Left kidney (tissue), 8 donors: ENCODE measurements around the gene RPS26. TPM values are rescaled to one million over a fixed set of nuclear protein-coding genes. Genes with fewer than 3 reads are reported as not detected.
A peak's percentile ranks its signal among the peaks of the same experiment; 100 is the strongest.
"Not testable (repeated sequence)": the region's sequence is repeated elsewhere in the genome, so short reads cannot be mapped to it uniquely, and the experiment has no call there.

Experiments
- DNase-seq: peaks from one replicate; pipeline ENCODE4 v3.0.0-alpha.2; 2013
- long read RNA-seq, 8 donors: transcript quantifications; one replicate each; lab custom pipeline, GENCODE V29; 2026
- polyA plus RNA-seq: library from polyadenylated mRNA; unstranded; fragments of 120-200 nt; gene quantifications from one replicate; pipeline ENCODE4 v1.2.1, GENCODE V29; 2013; ENCODE audit not compliant: insufficient read length

Gene RPS26
- polyA plus RNA-seq: 113 TPM
- long read RNA-seq, donor 1, transcript RPS26-204 (4 exons, 1,140 nt): major isoform, 7 of 9 reads
- long read RNA-seq, donor 1, partial matches to known transcripts: 0 of 9 reads
- long read RNA-seq, donor 1, other reads (novel, unspliced or antisense): 0 of 9 reads
- long read RNA-seq, donor 2, transcript RPS26-204 (4 exons, 1,140 nt): major isoform, 9 of 16 reads
- long read RNA-seq, donor 2, partial matches to known transcripts: 6 of 16 reads
- long read RNA-seq, donor 2, other reads (novel, unspliced or antisense): 0 of 16 reads
- long read RNA-seq, donor 3, partial matches to known transcripts: 5 of 10 reads
- long read RNA-seq, donor 3, other reads (novel, unspliced or antisense): 0 of 10 reads
- long read RNA-seq, donor 4, partial matches to known transcripts: 0 of 2 reads
- long read RNA-seq, donor 4, other reads (novel, unspliced or antisense): 0 of 2 reads
- long read RNA-seq, donor 5, transcript RPS26-204 (4 exons, 1,140 nt): major isoform, 22 of 46 reads
- long read RNA-seq, donor 5, partial matches to known transcripts: 23 of 46 reads
- long read RNA-seq, donor 5, other reads (novel, unspliced or antisense): 0 of 46 reads
- long read RNA-seq, donor 6, transcript RPS26-204 (4 exons, 1,140 nt): major isoform, 11 of 16 reads
- long read RNA-seq, donor 6, partial matches to known transcripts: 5 of 16 reads
- long read RNA-seq, donor 6, other reads (novel, unspliced or antisense): 0 of 16 reads
- long read RNA-seq, donor 7, transcript RPS26-204 (4 exons, 1,140 nt): major isoform, 20 of 30 reads
- long read RNA-seq, donor 7, partial matches to known transcripts: 10 of 30 reads
- long read RNA-seq, donor 7, other reads (novel, unspliced or antisense): 0 of 30 reads
- long read RNA-seq, donor 8, transcript RPS26-204 (4 exons, 1,140 nt): major isoform, 8 of 15 reads
- long read RNA-seq, donor 8, partial matches to known transcripts: 7 of 15 reads
- long read RNA-seq, donor 8, other reads (novel, unspliced or antisense): 0 of 15 reads

- DNase-seq: peak; percentile 99
Observed at GRCh38 chr12:56041552-56042429, at the start of gene RPS26. RPS26 (plus strand) TSS chr12:56041918; CDS start chr12:56042167, 249 bp downstream.

DNA sequence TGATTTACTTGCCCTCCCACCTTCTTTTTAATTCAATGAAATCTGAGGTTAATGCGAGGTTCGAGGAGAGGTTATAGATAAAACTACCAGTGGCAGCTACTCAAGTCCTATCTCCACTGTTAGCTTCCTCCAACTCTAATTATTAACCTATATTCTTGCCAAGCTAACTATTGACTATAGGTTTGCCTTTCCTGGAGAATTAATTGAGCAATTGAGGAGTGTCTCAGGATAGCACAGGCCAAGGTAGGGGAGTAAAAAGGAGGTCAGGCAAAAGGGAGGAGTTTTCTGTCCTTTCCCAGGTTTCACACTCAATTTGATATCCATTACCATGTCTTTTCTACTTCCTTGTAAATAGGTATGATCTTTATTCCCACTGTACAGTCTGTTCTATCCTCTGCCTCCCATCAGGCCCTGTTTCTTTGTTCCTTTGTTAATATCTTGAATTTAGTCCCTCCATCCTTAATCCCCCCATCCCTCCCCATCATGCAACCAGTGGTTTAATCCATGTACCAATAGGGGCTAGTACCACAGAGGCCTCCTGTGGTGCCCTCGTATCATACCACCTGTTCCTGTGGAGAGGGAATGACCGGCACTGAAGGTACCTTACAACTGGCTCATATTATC, 48.4 kb upstream of the RPS26 start:
- DNase-seq: no peak

DNA sequence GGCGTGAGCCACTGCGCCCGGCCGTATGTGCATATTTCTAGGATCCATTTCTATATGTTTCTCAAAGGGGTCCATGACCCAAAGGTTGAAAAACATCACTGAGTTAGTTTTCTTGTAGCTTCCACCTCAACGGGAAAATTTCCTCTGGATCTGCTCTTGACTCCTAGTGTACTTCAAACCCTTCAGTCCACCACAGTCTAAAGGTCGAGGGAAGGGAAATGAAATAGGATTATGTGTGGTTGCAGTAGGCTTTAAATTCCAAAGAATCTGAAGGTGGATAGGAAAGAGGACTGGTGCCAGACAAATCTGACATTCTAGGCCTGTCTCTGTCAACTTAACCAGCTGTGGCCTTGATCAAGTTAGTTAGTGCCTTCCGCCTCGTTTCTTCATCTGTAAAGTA, 46.4 kb upstream of the RPS26 start:
- no peak for DNase-seq

- peak; percentile 79 for DNase-seq
Observed at GRCh38 chr12:55996201-55996714, 45.5 kb upstream of the RPS26 start.

GRCh38 chr12:55996715-55997534, 44.8 kb upstream of the RPS26 start, which contains the start of gene SUOX:
SUOX (plus strand) TSS chr12:55997276; CDS start chr12:56002222, 4,946 bp downstream.
- peak; percentile 96 for DNase-seq

GRCh38 chr12:55997535-55997859, 44.2 kb upstream of the RPS26 start:
- no peak for DNase-seq

- DNase-seq: not testable (repeated sequence)
Observed at GRCh38 chr12:55999522-55999921, 42.2 kb upstream of the RPS26 start.

- not testable (repeated sequence) for DNase-seq
Observed at GRCh38 chr12:55999999-56000540, 41.6 kb upstream of the RPS26 start.

GRCh38 chr12:56001487-56002100, 40.1 kb upstream of the RPS26 start:
- DNase-seq: no peak

DNA sequence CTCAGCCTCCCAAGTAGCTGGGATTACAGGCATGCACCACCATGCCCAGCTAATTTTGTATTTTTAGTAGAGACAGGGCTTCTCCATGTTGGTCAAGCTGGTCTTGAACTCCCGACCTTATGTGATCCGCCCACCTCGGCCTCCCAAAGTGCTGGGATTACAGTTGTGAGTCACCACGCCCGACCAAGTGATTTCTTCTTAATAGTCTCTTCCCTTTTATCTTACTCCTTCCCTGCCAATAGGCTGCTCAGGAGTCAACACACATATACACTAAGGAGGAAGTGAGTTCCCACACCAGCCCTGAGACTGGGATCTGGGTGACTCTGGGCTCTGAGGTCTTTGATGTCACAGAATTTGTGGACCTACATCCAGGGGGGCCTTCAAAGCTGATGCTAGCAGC, 38.3 kb upstream of the RPS26 start:
- DNase-seq: not testable (repeated sequence)

DNA sequence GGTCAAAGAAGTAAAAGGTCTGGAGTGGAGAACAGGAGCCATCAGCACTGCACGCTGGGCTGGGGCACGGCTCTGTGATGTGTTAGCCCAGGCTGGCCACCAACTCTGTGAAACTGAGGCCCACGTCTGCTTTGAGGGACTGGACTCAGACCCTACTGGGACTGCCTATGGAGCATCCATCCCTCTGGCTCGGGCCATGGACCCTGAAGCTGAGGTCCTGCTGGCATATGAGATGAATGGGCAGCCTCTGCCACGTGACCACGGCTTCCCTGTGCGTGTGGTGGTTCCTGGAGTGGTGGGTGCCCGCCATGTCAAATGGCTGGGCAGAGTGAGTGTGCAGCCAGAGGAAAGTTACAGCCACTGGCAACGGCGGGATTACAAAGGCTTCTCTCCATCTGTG, 37.5 kb upstream of the RPS26 start:
- DNase-seq: no peak

DNA sequence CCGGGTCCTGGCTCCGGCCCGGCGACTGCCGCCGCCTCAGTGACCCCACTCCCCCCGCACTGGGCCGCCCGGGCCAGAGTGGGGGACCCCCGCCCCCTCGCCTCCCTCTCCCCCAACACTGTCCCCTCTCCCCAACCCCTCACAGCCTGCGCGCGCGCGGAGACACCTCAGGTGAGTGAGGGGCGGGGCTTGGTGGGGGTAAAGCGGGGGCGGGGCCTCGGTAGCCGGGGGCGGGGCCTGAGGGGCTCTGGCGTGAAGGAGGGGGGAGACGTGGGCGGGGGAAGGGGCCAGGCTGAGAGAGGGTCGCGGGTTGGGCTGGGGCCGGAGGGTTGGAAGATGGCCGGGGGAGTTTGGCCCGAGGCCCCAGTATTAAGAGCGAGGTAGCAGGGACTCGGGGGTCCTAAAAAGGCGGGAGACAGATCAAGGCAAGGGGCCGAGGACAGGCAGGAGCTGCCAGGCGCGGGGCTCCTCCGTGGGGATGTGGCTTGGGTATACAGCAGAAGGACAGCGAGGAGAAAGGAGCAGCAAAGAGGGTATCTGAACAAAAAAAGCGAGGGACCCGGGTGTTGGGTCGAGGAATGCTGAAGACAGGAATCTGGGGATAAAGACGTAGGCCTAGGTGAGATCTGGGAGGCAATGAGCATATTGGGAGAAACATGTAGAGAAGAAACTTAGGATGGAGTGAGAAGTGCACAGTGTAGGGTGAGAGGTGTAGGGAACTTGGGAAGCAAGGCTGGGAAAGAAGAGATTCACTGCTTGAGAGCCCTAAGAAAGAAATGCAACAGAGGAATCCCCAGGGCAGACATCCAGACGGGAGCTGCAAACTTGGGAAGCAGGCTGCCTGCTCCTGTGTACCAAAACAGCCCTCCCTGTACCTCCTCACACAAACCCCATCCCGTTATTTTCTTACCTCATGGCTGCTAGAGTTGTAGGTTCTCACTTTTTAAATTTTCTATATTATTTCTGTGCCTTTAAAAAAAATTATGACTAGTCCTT, 33.9 kb upstream of the RPS26 start:
- DNase-seq: peak; percentile 71

DNA sequence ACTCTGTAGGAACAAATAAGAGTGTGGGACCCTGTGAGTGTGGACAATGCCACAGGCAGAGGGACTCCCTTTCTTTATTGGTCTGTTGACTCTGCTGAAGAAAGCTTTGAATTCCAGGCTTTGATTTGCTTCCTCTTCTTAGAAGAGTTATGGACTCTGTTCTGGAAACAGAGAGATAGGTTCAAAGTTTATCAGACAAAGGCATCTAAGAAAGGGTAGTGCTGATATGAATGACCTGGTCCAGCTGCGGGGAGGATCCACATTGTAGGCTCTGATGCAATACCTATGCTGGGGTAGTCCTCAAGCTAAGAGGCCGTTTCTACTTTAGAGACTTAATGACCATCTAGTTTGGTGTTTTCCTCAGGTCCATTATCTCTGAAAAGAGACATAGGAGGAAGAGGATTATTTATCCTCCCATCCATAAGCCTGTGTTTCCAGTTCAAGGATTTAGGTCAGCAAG, 31.6 kb upstream of the RPS26 start:
- no peak for DNase-seq

GRCh38 chr12:56011509-56012090, 30.1 kb upstream of the RPS26 start:
- no peak for DNase-seq

GRCh38 chr12:56013482-56013881, 28.2 kb upstream of the RPS26 start:
- no peak for DNase-seq

DNA sequence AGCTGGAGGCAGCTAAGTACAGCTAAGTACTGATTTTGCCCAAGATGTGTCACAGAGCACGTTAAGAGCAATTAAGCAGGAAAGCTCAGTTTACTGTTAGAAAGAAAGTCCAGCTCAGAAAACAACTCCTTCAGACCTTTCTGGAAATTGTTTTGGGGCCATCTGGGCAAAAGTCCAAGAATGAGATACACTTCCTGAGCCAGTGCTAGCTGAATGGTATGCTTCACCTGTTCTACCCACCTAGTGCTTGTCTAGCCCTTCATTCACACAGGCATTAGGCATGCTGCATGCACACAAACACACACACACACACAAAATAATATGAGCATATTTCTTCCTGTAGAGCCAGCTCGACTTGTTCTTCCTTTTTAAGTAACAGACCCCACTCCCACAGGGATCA, 27.5 kb upstream of the RPS26 start:
- peak; percentile 73 for DNase-seq

GRCh38 chr12:56017181-56017580, 24.5 kb upstream of the RPS26 start:
- no peak for DNase-seq

DNA sequence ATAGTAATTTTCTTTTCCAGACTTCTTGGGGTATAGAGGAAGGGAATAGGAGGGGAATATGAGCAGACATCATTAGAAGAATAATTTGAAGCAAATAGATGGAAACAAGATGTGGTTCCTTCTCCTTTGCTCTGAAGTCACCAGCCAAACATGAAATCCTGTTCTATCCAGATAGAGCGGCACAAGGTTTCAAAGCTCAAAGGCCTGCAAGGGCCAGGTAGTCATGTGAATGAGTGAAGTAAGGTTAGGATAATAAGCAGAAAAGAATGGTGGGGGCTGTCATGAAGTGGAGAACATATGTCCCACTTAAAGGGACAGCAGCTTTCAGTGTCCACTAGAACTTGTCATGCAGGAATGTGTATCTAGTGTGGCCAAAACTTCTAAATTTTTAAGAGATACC, 23.4 kb upstream of the RPS26 start:
- no peak for DNase-seq
